ENCODE measurements around the gene ATG9B.

DNA sequence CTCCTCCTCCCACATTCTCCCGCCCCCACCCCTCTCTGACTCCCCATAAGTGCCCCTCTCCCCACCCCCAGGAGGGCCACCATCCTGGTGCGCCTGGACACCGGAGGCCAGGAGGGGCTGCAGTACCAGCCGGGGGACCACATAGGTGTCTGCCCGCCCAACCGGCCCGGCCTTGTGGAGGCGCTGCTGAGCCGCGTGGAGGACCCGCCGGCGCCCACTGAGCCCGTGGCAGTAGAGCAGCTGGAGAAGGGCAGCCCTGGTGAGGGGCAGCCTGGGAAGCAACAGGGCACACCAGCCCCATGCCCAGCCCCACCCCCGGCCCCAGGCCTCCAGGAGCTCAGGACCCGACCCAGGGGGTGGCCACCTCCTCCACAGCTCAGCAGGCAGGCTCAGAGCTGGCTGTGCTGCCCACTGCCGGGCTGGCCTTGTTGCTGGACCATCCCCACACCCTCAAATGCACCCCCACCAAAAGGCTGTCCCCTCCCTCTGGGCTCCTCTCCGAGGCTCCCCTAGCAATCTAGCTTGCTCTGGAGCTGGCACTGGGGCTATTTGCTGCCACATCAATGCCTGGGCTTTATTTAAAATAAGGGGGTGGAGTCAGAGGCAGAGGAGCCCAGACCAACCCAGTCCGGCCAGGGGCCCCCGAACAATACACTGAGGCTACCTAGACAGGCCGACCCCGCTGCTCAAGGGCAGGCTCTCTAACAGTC is 14.8 kb downstream of the ATG9B start:
- TF ChIP-seq, protein P1, sequence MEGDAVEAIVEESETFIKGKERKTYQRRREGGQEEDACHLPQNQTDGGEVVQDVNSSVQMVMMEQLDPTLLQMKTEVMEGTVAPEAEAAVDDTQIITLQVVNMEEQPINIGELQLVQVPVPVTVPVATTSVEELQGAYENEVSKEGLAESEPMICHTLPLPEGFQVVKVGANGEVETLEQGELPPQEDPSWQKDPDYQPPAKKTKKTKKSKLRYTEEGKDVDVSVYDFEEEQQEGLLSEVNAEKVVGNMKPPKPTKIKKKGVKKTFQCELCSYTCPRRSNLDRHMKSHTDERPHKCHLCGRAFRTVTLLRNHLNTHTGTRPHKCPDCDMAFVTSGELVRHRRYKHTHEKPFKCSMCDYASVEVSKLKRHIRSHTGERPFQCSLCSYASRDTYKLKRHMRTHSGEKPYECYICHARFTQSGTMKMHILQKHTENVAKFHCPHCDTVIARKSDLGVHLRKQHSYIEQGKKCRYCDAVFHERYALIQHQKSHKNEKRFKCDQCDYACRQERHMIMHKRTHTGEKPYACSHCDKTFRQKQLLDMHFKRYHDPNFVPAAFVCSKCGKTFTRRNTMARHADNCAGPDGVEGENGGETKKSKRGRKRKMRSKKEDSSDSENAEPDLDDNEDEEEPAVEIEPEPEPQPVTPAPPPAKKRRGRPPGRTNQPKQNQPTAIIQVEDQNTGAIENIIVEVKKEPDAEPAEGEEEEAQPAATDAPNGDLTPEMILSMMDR (IDR thresholded peaks at IDR 0.05), result no peak
- no peak for TF ChIP-seq POLR2A (IDR thresholded peaks at IDR 0.05)

Data from uterus (tissue), 2 donors.